NCI-H1930 (cell line): ENCODE measurements around the gene LCN1.

Experiments used
- DNase-seq, 2 experiments: peaks; one replicate each; lab custom pipeline; 2025; lab: John Stamatoyannopoulos, UW

Gene LCN1

DNA sequence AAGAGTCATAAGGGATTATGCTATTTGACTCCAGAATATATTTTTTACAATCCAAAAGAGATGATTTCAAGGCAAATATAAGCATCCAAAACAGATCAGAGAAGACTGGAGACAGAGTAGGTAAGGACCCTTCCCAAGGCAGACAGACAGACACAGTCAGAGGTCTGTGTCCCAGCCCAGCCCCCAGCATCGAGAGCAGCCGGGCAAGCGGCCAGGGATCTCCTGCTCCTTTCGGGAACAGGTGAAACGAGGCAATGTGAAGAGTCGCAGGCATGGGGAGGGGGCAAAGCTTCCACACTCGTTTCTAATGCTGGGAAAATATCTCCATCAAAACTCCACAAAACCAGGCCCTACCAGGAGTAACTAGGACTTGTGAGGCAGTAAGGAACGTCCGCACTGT is 46.1 kb downstream of the LCN1 start:
- DNase-seq: no peak

DNA sequence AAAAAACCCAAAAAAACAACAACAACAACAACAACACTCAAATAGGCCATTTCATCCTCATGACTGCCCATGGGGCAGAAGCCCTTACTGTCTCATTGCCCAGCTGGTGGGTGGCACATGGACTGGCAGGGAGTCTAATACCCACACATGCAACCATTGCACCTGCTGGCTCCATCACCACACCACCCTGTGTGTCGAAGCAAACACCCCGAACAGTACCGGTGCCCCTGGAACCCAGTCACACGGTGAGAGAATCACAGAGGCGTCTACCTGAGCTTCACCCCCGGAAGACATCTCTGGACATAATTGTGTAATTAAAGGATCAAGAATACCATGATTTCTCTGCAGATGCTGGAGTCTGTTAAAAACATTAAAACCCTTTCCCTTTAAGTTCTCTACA is 46.8 kb downstream of the LCN1 start:
- DNase-seq: no peak

DNA sequence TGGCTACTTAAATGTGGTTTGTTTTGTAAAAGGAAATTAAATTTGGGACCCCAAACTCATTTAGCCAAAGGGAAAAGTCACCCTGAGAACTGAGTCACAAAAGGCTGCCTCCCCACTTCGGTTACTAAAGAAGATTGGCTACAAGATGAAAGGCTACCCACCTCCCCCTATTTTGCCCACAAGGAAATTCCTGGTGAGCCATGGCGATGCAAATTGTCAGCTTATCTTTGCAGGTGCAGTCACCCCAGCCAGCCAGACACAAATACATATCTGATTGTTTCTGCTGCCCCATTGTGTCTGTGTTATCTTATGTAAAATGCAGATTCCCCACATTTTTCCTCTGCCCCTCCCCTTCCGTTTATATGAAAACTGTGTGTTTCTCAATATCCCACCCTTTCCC is 49.2 kb downstream of the LCN1 start:
- no peak for DNase-seq

DNA sequence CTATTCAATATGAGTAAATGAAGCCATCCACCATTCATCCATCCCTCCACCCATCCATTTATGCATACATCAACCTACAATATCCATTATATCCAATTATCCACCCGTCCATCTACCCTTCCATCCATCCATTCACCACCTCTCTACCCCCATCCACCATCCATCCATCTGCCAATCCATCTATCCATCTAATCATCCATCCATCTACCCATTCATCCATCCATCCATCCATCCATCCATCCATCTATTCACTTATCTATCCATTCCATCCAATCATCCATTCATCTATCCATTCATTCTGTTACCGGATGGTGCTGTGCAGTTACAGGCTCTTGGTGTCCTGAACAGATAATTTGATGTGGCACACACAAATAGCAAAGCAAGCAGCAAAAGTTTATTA is 51.0 kb downstream of the LCN1 start:
- no peak for DNase-seq

DNA sequence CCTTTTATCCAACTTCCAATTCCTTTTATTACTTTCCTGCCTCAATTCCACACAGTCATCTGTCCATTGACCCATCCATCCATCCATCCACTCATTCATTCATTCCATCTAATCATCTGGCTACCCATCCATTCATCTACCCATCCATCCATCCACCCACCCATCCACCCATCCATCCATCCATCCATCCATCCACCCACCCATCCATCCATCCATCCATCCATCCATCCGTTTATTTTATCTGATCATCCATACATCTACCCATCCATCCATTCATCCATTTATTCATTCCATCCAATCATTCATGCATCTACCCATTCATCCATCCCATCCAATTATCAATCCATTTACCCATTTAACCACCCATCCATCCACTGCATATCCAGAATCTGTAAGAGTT is 51.9 kb downstream of the LCN1 start:
- DNase-seq: no peak

DNA sequence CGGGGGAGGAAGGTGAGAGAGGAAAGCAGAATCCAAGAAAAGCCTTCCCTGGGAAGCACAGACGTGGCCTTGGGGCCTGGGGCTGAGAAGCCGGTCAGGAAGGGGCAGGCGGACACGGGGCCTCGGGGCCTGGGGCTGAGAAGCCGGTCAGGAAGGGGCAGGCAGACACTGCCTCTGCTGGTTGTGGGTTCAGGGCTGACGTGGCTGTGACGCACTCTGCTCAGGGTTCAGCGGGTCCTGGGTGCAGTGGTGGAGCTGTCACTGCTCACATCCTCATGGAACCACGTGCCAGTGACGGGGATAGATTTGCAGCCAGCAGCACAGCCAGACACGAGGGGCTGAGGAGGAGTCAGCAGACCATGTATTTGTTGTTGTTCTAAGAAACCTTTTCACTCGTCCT is 53.1 kb downstream of the LCN1 start:
- no peak for DNase-seq

DNA sequence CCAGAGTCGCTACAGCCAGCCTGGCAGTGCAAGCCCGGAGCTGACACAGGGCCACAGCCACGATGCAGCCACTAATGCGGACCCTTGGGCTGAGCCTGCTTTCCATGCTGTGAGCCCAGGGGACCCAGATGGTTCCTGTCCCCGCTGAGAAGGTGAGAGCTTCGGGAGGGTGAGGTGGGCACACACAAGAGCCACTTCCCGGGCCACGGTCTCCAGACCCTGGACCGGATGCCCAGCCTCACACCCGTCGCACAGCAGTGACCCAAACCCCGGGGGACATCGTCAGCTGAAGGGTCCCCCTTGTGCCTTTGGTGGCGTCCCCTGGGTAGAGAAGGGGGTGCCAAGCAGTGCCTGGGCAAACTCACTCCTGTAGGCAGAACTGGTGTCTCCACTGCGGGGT is 53.7 kb downstream of the LCN1 start:
- DNase-seq: no peak
